HG02763 (cell line): ENCODE data around the gene ZC3H18.
A peak's percentile ranks its signal among the peaks of the same experiment; 100 is the strongest.

Experiments
- ATAC-seq: cut with Tn5 transposase; IDR thresholded peaks from one replicate; pipeline ENCODE4 v1.9.1; 2021; ENCODE audit warnings: mild to moderate bottlenecking, moderate library complexity; ENCODE audit not compliant: unreplicated experiment

Gene ZC3H18

DNA sequence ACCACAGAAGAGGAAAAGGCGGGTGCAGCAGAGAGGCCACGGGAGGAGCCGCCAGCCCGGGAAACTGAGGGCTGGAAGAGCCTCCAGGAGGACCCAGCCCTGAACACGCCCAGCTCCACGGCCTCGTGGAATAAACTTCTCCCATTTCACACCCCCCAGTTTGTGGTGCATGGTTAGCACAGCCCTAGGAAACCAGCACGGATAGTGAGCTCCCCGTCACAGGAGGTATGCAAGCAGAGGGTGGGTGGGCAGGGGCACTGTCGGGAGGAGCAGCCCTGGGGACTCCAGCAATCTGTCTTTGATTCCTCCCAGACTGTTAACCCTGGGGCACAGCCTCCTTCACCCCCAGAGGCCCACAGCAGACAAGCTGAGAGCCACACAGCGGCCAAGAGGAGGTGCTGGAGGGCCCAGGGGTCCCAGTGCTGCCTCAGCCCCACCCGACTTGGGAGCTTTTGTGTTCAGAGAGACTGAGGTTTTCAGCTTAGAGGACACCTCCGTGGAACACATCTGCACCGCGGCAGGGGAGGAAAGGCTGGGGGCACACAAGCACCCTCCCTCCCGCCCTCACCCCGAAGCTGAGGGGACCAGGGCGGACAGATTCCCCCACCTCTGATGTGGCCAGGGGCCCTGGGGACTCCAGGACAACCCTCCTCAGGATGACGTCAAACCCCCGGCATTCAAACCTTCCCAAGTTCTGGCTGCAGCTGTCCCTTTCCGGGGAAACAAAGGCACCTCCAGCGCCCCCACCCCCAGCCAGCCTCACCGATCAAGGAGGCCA, 66.5 kb downstream of the ZC3H18 start:
- no peak for ATAC-seq

DNA sequence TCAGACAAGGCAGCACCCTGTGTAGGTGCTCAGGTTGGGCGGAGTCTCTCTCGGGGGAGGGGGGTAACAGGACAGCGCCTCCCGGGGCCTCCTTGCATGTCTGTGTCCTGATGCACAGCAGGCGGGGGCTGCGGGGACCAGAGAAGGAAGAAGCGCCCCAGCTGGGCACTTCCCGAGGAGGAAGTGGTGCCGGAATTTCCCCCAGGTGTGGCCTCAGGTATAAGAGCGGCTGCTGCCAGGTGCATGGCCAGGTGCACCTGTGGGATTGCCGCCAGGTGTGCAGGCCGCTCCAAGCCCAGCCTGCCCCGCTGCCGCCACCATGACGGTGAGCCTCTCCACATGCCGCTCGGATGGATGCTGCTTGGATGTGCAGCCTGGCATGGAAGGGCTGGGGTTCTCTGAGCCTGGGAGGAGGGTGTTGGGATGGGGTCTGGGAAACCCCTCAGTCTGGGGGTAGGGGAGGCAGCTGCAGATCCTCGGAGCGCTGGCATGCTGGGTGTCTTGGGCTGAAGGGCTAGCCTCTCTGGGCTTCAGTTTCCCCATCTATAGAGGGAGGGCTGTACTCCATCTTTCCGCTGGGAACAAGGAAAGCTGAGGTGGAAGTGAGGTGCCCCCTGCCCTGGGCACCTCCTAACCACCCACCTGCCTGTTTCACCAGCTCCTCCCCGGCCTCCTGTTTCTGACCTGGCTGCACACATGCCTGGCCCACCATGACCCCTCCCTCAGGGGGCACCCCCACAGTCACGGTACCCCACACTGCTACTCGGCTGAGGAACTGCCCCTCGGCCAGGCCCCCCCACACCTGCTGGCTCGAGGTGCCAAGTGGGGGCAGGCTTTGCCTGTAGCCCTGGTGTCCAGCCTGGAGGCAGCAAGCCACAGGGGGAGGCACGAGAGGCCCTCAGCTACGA, 68.4 kb downstream of the ZC3H18 start, which contains the start of gene IL17C:
TSS of gene IL17C (plus strand) at position 250 of the 908 bp plus-strand sequence. CDS start at position 320, 70 bp downstream.
- no peak for ATAC-seq

DNA sequence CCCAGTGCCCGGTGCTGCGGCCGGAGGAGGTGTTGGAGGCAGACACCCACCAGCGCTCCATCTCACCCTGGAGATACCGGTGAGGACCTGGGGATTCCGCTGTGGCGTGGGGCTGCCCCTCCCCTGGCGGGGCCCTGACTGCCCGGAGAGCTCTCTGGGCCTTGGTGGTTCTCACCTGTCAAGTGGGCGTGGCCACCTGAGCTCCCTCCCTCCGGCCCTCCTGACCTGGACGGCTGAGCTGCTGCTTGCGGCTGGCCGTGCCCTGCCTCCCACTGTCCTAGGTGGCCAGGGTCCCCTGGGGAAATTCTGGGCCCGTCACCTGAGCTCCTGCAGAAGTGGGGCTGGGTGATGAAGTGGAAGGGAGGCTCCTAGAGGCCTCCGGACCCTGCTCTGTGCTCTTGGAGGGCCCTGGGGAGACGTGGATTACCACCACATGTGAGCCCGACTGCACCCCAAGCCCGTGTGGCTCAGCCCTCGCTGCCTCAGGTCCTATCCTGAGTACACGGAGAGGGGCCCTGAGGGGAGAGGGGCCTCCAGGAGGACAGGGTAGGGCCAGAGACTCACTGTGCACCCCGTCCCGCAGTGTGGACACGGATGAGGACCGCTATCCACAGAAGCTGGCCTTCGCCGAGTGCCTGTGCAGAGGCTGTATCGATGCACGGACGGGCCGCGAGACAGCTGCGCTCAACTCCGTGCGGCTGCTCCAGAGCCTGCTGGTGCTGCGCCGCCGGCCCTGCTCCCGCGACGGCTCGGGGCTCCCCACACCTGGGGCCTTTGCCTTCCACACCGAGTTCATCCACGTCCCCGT, 69.2 kb downstream of the ZC3H18 start:
- ATAC-seq = no peak

DNA sequence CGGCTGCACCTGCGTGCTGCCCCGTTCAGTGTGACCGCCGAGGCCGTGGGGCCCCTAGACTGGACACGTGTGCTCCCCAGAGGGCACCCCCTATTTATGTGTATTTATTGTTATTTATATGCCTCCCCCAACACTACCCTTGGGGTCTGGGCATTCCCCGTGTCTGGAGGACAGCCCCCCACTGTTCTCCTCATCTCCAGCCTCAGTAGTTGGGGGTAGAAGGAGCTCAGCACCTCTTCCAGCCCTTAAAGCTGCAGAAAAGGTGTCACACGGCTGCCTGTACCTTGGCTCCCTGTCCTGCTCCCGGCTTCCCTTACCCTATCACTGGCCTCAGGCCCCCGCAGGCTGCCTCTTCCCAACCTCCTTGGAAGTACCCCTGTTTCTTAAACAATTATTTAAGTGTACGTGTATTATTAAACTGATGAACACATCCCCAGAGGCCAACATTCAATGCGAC, 69.9 kb downstream of the ZC3H18 start:
- ATAC-seq = no peak

DNA sequence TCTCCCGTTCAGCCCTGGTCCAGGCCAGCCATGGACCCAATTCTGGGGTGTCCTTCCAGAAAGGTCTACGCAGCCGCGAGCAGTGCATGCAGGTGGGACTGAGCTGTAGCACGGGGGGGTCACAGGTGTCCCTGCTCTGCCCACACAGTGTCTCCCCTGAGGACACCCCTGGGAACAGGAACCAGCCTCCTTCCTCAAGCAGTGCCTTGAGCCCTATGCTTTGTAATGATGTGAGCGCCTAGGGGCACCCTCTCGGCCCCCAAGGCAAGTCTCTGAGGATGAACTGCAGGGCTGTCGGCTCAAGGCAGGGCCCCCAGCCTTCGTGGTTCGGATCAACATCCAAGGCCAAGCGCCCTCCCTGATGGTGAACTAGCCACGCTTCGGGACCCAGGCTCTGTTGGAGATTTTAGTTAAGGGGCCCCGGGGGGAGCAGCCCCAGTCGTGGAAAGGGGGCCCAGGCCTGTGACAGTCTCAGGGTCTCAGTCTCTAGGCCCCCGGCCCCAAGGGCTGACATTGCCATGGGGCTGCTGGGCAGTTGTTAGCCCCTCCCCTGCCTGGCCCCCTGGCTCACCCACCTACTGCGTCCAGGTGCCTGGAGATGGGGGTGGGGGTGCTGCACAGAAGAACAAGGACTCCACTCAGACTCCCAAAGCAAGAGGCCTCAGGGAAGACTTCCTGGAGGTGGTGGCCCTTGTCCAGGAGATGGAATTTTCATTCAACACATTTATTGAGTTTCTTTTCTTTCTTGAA, 70.5 kb downstream of the ZC3H18 start:
- ATAC-seq = no peak

DNA sequence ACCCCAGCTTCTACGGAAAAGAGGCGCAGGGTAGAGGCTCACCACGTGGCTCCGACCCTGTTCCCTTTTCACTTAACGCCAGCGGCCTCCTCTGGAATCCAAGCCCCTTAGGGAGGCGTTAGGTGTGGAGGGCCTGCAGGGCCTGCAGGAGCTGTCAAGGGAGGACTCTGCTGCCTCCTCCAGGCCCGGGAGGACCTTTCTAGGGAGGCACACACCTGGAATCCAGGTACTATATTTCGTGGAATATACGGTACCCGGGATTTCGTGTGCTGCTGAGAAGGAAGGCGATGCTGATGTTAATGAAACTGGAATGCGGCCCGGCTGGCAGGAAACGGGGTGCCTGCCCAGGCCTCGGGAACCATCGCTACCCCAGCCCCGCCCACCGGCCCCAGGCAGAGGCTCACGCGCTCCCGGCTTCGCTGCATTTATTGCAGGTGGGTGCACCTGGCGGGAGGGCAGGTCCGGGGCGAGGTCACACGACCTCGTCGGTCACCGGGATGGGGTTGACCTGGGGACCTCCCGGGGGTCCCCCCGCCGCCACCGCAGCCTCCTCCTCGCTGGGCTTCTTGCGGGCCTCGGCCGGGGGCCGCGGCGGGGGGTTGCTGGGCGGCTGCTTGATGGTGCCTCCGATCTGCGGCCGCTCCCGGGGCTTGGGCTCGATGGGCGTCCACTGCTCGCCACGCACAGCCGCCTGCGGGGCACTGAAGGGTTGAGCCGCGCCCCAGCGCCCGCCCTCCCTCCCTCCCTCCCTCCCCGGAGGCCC, 72.9 kb downstream of the ZC3H18 start:
- ATAC-seq = no peak

DNA sequence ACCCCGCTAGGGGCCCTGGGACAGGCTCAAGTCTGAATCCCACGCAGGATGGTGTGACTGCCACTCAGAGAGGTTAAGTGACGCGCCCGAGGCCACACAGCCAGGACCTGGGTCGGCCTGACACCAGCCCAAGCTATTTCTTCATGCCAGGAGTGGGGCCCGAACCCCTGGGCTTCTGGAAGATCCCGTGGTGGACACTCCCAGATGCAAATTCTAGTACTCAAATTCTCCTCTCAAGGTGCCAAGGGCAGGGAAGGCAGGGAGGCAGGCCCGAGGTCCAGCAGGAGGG, 73.4 kb downstream of the ZC3H18 start:
- no peak for ATAC-seq

DNA sequence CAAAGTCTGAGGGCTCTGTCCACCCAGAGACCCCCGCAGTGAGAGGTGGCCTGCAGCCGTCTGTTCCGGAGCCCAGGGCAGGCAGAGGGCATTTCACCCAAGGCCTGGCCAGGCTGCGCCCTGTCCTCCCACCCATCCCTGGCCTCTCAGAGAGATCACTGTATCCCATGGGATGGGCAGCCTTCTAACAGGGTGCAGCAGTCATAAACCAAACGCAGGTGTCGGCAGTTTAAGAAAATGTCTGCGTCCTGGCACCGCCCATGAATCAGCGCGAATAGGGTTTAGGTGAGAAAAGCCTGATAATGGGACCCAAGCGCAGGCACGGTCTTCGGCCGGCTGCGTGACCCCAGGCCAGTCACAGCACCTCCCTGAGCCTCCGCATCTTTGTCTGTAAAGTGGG, 75.3 kb downstream of the ZC3H18 start:
- ATAC-seq = no peak

DNA sequence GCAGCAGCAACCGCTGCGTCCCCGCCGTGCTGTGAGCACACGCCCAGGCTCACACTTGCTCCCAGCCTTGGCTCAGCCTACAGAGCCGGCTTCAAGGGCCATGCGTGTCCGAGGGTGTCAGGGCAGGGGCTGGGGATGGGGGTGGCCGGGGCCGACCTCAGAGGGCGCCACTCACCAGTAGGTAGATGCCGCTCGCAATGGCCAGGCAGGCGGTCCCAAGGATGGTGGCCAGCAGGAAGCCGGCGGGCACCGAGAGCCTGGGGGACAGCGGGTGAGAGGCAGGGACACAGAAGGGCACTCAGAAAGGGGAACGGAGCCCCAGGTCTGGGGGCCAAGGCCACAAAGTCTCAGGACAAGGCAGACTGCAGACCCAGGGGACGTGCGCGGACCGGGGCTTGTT, 75.7 kb downstream of the ZC3H18 start:
- ATAC-seq = no peak

DNA sequence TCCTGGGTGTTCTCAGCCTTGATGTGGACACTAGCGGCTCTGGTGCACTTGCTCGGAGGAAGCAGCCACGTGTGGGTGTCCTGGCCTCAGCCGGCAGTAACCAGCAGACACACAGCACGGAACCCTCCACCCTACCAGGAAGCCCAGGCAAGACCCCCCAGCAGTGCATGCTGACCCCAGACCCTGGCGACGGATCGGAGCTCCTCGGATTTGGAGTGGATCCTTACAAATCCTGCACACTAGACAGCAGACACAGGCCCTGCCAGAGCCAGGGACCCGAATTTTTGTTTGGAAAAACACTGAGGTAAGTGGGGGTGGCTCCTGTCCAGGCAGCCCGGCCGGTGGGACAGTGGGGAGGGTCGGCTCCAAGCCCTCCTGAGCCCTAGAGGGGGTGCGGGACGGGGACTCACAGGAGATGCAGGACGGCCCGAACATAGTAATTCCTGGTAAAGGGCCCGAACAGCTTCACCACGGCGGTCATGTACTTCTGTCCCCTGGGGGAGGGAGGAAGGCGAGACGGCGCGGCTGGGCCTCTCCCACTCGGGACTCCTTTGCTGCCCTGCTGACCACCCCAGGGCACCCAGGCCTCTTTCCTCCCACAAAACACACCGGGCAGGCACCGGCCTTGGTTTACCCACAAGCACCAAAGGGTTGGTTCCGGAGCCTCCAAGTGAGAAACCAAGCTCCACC, 76.3 kb downstream of the ZC3H18 start:
- no peak for ATAC-seq

DNA sequence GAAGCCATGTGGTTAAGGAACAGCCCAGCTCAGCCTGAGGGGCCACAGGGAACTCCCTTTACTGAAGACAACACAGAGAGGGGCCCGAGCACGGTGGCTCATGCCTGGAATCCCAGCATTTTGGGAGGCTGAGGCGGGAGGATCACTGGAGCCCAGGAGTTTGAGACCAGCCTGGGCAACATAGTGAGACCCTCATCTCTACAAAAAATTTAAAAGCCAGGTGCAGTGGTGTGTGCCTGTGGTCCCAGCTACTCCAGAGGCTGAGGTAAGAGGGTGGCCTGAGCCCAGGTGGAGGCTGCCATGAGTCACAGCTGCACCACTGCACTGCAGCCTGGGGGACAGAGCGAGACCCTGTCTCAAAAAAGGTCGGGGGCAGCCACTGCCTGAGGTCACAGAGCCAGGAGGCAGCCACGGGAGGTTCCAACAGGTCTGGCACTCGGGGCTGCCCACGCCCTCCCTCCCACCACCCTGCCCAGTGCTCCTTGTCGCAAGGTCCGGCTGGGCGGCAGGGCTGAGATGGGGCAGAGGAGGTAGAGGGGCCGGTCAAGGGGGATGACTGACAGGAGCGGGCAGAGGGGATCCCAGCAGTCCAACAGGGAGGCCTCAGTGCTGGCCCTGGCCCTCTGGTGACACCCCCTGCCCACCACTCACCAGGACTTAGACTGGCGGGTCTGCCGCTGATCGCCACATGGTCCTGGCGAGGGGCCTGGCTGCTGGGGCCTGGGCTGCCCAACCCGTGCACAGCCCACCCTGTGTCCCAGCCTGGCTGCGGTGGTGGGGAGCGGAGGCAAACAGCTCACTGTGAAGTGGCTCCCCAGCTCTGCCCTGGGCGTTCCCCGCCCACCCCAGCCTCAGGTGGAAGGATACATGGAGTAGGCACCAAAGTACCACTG, 77.2 kb downstream of the ZC3H18 start:
- ATAC-seq = no peak

DNA sequence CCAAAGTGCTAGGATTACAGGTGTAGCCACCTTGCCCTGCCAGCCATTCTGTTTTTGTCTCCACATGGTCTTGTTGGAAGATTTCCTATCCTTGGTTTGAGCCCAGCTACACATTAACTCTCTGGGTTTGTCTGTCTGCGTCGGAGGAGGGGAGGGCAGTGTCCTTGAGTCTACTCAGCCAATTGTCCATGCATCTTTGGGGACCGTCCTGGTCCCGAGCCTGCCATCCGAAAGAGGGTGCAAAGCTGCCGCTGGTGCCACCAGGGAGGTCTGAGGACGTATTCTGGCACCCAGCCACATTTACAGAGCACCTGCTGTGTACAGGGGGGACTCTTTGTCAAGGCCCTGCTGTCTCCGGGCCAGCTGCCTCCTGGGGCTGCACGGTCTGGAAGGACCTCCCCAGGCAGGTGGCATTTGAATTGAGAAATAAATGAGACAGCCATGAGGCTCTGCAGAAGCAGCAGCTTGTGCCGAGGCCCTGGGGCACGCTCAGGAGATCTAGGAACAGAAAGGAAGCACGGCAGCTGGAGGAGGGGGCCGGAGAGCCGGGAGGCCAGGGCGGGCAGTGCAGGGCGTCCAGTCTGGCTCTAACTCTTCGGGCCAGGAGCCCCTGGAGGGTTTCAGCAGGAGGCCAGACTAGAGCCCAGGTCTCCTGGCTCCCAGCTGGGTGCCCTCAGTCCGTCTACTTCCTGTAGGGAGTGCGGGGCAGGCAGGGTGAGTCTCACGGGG, 79.2 kb downstream of the ZC3H18 start:
- ATAC-seq = no peak

DNA sequence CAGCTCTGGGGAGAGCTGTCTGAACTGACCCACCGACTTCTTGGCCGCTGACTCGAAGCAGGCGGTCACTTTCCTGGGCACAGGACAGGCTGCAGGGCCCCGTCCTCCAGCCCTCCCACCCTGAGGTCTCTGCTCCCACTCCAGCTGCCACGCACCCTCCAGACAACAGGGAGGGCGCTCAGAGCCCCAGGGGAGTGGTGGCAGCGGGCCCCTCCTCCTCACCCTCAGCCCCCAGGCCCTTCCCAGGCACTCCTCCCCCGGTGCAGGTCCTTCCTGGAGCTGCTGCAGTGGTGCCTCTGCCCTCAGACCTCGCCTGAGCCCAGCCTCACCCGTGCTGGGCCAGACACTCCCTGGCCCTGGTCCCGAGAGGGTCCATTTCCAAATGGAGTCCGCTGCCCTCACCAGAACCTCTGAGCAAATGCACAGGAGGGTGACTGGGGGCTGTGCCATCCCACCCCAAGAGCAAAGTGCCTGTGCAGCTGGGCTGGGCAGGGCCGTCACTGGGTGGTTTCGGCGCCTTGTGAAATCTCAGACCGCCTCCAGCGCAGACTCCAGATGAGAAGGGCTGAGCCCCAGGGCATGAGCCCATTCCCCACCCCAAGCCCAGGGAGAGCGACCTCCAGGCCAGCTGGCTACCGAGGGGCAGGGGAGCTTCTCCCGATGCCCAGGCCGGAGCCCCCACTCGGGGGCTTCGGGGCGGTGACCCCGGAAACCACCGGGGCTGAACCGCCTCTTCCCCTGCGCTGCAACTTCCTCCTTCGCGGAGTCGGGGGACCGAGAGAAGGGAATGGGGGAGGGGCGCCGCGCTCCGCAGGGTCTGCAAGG, 79.9 kb downstream of the ZC3H18 start:
- peak; percentile 6 for ATAC-seq

DNA sequence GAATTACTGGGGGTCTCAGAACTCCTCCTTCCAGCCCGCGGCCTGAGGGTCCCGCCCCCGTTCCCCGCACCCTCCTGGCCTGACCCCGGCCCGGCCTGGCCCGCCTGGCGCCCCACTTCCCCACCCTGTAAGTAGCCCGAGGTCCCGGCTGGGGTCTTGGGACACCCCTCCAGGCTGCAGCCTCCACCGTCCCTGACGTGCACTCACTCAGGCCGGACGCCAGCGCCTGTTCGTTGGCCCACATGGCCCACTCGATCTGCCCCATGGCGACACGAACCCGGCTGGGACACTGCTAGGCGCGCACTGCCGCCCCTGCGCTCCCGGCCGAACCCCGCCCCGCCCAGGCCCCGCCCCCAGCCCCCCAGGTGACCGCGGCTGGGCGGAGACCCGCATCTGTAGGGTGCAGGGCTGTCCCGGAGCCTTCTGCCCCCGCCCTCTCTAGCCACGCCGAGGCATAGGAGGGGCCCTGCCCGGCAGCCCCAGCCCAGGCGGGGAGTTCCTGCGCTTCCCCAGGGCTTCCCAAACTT, 80.6 kb downstream of the ZC3H18 start, which contains the start of gene CYBA:
TSS of gene CYBA (minus strand) at position 305 of the 527 bp plus-strand sequence. CDS start at position 265, 40 bp downstream.
- peak; percentile 63 for ATAC-seq

DNA sequence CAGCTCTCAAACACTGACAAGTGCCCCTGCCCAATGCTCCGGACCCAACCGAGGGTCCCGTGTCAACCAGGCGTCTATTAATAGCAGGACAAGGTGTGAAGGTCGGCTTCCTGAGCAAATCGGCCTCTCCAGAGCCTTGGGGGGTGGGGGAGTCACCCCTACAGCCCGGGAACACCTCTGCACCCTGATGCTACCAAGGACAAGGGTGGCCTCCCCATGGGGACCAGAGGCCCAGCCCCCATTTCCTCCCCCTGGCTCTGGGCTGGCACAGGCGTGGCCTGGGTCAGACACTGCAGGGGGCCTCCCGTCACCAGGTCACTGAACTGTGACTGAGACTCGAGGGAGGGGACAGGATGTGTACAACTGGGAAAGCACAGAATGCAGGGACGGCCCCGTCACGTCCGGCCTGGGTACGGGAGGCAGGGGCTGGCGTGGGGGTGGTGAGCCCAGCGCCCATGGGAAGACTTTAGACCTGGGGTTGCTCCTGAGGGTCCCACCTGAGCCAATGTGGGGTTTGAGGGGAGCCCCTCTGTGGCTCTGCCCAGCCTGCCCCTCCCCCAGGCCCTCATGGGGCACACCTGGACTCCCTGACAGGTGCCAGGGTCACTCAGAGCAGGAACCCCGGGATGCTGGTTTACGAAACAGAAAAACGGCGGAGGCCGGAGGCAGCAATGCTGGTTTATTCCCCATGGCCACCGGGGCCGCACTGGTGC, 81.2 kb downstream of the ZC3H18 start:
- ATAC-seq = peak; percentile 65
